ENCODE measurements around the gene OSTN. TPM values are rescaled to one million over a fixed set of nuclear protein-coding genes. Genes with fewer than 3 reads are reported as not detected.

OSTN gene
- total and polyA plus RNA-seq, 12 donors: under 0.01 TPM; not detected in 11

DNA sequence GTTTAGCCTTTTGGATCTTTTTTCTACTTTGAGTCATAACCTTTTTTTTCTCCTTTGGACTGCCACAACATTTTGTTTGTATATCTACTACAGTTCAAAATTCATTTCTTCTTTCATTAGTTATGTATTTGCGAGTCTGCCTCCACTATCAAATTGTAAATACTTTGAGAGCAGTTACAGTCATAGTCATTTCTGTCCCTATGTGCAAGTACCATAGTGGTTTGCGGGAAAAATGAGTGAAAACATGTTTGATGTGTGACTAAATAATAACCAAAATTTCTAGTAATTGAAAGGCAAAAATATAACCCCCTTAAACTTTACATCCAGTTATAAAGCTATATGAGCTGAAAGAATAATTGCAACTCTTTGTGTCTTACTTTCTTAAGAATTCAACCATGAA lies 84.4 kb downstream of the OSTN start:
- H3K27ac ChIP-seq: no peak overlapping the region
- no peaks in the 10 kb centered on the region for H3K27me3 ChIP-seq
- no peaks in the 10 kb centered on the region for H3K36me3 ChIP-seq (replicated peaks in 1 of 2)
- no peak for DNase-seq
- TF ChIP-seq CTCF (IDR thresholded peaks at IDR 0.05): no peak
- H3K4me3 ChIP-seq: no peak overlapping the region
- intact Hi-C loops (cut with DNase I): no loop called here
- no peaks in the 10 kb centered on the region for H3K9me3 ChIP-seq (replicated peaks in 1 of 3)
- WGBS, 4 donors: 83 to 95% (median 86%) methylated on average over 2 of the region's 2 CpGs
- no peaks in the 10 kb centered on the region for H3K4me1 ChIP-seq (replicated peaks in 1 of 2)

DNA sequence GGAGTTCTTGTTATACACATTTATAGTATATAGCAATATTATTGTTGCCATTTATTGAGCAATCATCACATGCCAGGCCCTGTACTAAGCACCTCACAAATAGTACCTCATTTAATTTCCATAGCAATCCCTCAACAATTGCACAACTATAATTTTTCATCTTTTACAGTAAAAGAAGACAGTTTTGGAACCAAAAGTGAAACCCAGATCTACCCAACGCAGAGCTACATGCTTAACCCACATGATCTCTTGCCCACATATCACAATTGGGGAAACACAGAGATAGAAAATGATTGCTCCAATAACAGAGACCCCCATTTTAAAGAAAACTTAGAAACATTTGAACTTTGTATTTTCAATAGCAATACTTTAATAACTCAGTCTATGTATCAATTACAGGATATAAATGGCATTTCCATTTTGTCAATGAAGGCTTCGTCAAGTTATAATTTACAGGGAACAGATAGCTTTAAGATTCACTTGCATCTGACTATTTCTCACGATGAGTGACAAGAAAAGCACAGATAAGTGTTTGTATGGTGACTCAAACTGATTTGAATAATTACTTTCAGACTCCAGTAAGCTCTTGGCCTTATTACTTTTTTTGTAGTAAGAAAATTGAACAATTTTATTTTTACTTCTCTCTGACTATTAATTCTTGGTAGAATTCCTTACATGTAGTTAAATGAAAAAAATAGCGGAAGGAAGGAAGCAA lies 91.4 kb downstream of the OSTN start:
- H3K4me3 ChIP-seq: peak overlapping the region in 1 of 4 donors; percentile 26
- no peak for DNase-seq
- H3K9me3 ChIP-seq (replicated peaks in 1 of 3): no peaks in the 10 kb centered on the region
- 67 to 80% (median 71%) methylated on average over 4 of the region's 4 CpGs for WGBS, 4 donors
- H3K36me3 ChIP-seq (replicated peaks in 1 of 2): no peaks in the 10 kb centered on the region
- H3K27ac ChIP-seq: peak overlapping the region in 2 of 5 donors; percentile 10 to 31
- no peak for TF ChIP-seq POLR2A (IDR thresholded peaks at IDR 0.05)
- TF ChIP-seq CTCF (IDR thresholded peaks at IDR 0.05): no peak
- no peaks in the 10 kb centered on the region for H3K4me1 ChIP-seq (replicated peaks in 1 of 2)
- intact Hi-C loops (cut with DNase I): no loop called here
- no peaks in the 10 kb centered on the region for H3K27me3 ChIP-seq

GRCh38 chr3:191292243-191293015 lies 93.4 kb downstream of the OSTN start:
- WGBS, 4 donors: 63 to 90% (median 70%) methylated on average over 5 of the region's 5 CpGs
- intact Hi-C loops (cut with DNase I): no loop called here

More at GRCh38 chr3:191292243-191293015, 93.4 kb downstream of the OSTN start:
- Histone ChIP-seq H3K27me3 (no peaks in the 10 kb centered on the region), H3K9me3 (replicated peaks in 1 of 3) (no peaks in the 10 kb centered on the region), H3K36me3 (replicated peaks in 1 of 2) (no peaks in the 10 kb centered on the region), H3K4me1 (replicated peaks in 1 of 2) (no peaks in the 10 kb centered on the region), H3K27ac (no peak overlapping the region), H3K4me3 (no peak overlapping the region)
- no peak for DNase-seq
- no peak for TF ChIP-seq POLR2A (IDR thresholded peaks at IDR 0.05)
- TF ChIP-seq CTCF (IDR thresholded peaks at IDR 0.05): no peak
